Astrocyte (in vitro differentiated cells and primary cell): Measurements from ENCODE around the gene GRK6. TPM values are rescaled to one million over a fixed set of nuclear protein-coding genes. Genes with fewer than 3 reads are reported as not detected.

Source experiments
- DNase-seq: peaks from one replicate; pipeline ENCODE4 v3.0.0-alpha.2; 2010; ENCODE audit warnings: low read depth
- FAIRE-seq: peaks from 2 replicates; lab custom pipeline; 2011; peaks lifted over from hg19 to GRCh38; lab: Jason Lieb, UNC
- H2AFZ ChIP-seq: 2 replicates; pipeline ENCODE4 v1.6.0; 2012; ENCODE audit warnings: low read depth, low read length, inconsistent platforms
- H3K27ac ChIP-seq: 2 replicates; pipeline ENCODE4 v1.5.1; 2011; ENCODE audit warnings: low read depth, low read length, inconsistent platforms
- H3K27me3 ChIP-seq: 2 replicates; pipeline ENCODE4 v1.6.0; 2011; ENCODE audit warnings: low read length, inconsistent platforms; ENCODE audit not compliant: insufficient read depth
- H3K36me3 ChIP-seq: 2 replicates; pipeline ENCODE4 v1.5.1; 2011; ENCODE audit warnings: low read length, inconsistent platforms; ENCODE audit not compliant: insufficient read depth
- H3K4me1 ChIP-seq: 2 replicates; pipeline ENCODE4 v1.5.1; 2011; ENCODE audit warnings: low read length, inconsistent platforms; ENCODE audit not compliant: insufficient read depth
- H3K4me2 ChIP-seq: 2 replicates; pipeline ENCODE4 v1.6.0; 2012; ENCODE audit warnings: low read length, inconsistent platforms
- H3K4me3 ChIP-seq: 2 replicates; pipeline ENCODE4 v1.5.1; 2011; ENCODE audit warnings: low read depth, mild to moderate bottlenecking, low read length, inconsistent platforms; ENCODE audit not compliant: insufficient read depth
- H3K79me2 ChIP-seq: 2 replicates; pipeline ENCODE4 v1.6.0; 2012; ENCODE audit warnings: mild to moderate bottlenecking, low read length, inconsistent platforms; ENCODE audit not compliant: insufficient read depth
- H3K9ac ChIP-seq: 2 replicates; pipeline ENCODE4 v1.6.0; 2012; ENCODE audit warnings: mild to moderate bottlenecking, low read length, inconsistent platforms
- H3K9me3 ChIP-seq: 2 replicates; pipeline ENCODE4 v1.5.1; 2012; ENCODE audit warnings: low read depth, mild to moderate bottlenecking, low read length, inconsistent platforms; ENCODE audit not compliant: insufficient read depth
- H4K20me1 ChIP-seq: 2 replicates; pipeline ENCODE4 v1.6.0; 2012; ENCODE audit warnings: low read length, inconsistent platforms; ENCODE audit not compliant: insufficient read depth
- H3K27ac Mint-ChIP-seq: one replicate; pipeline ENCODE4 v1.8.0; 2021; ENCODE audit warnings: mild to moderate bottlenecking, mixed read lengths; ENCODE audit not compliant: unreplicated experiment
- H3K27me3 Mint-ChIP-seq: one replicate; pipeline ENCODE4 v1.8.0; 2021; ENCODE audit warnings: low read depth, mixed read lengths; ENCODE audit not compliant: unreplicated experiment
- H3K36me3 Mint-ChIP-seq: one replicate; pipeline ENCODE4 v1.8.0; 2021; ENCODE audit warnings: low read depth, mixed read lengths; ENCODE audit not compliant: unreplicated experiment
- H3K4me1 Mint-ChIP-seq: one replicate; pipeline ENCODE4 v1.8.0; 2021; ENCODE audit warnings: low read depth, mixed read lengths; ENCODE audit not compliant: unreplicated experiment
- H3K4me3 Mint-ChIP-seq: one replicate; pipeline ENCODE4 v1.8.0; 2021; ENCODE audit warnings: mild to moderate bottlenecking, moderate library complexity, mixed read lengths; ENCODE audit not compliant: unreplicated experiment
- H3K9me3 Mint-ChIP-seq: one replicate; pipeline ENCODE4 v1.8.0; 2021; ENCODE audit warnings: mild to moderate bottlenecking, mixed read lengths; ENCODE audit not compliant: unreplicated experiment
- EZH2 ChIP-seq: IDR thresholded peaks from 2 replicates; pipeline ENCODE4 v1.6.1; 2012; ENCODE audit warnings: mild to moderate bottlenecking, low read length, inconsistent platforms; ENCODE audit not compliant: insufficient read depth
- total RNA-seq: library from RNA; stranded (reverse); gene quantifications from 2 replicates; pipeline ENCODE4 v1.2.1, GENCODE V29; 2021
- TF ChIP-seq, protein P1 (sequence below): IDR thresholded peaks from 2 replicates; pipeline ENCODE4 v1.5.1; 2011; ENCODE audit warnings: low read depth, mild to moderate bottlenecking, inconsistent platforms, low read length, moderate library complexity; ENCODE audit not compliant: insufficient read depth

Gene GRK6
- total RNA-seq, 1 donor from 2014 or later, result 25.9 TPM

DNA sequence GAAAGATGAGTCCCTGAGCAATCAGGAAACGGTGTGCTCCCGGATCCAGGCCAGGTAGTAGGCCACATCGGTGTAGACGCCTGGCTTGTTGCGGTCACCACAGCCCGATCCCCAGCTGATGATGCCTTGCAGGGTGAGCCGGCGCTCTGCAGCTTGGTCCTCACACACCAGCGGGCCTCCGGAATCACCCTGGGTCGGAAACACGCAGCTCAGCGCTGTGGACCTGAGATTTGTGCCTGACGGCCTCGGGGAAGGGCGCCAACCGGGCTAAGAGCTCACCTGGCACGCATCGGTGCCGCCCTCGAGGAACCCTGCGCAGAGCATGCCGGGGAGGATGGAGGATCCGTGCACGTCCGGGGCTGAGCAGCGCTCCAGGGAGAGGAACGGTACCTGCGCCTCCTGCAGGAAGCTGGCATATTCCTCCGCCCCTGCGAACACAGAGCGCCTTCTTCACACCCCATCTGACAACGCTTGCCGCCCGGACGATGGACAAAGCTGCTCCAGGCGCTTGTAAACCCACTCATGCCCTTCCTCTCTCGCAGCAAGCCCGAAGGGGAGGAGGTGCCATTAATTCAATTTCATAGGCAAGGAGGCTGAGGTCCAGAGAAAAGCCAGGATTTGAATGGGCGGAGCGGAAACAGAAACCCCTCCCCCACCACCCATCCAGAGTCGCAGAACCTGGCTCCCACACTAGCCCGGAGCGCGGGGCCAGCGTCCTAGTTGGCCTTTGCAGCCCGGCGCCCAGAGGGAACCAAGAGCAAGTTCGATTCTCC lies 24.0 kb upstream of the GRK6 start:
- peaks cover 38% of the 10 kb centered on the region for H3K27me3 ChIP-seq
- no peaks in the 10 kb centered on the region for H3K79me2 ChIP-seq
- TF ChIP-seq EZH2, result peak; percentile 59
- TF ChIP-seq, protein P1, sequence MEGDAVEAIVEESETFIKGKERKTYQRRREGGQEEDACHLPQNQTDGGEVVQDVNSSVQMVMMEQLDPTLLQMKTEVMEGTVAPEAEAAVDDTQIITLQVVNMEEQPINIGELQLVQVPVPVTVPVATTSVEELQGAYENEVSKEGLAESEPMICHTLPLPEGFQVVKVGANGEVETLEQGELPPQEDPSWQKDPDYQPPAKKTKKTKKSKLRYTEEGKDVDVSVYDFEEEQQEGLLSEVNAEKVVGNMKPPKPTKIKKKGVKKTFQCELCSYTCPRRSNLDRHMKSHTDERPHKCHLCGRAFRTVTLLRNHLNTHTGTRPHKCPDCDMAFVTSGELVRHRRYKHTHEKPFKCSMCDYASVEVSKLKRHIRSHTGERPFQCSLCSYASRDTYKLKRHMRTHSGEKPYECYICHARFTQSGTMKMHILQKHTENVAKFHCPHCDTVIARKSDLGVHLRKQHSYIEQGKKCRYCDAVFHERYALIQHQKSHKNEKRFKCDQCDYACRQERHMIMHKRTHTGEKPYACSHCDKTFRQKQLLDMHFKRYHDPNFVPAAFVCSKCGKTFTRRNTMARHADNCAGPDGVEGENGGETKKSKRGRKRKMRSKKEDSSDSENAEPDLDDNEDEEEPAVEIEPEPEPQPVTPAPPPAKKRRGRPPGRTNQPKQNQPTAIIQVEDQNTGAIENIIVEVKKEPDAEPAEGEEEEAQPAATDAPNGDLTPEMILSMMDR, result peak; percentile 27
- no peak overlapping the region for H3K27ac ChIP-seq
- H3K9ac ChIP-seq, result no peak overlapping the region
- FAIRE-seq (no peak), DNase-seq (peak; percentile 42)
- peak overlapping the region; percentile 62 for H2AFZ ChIP-seq
- H3K27ac Mint-ChIP-seq, result peak overlapping the region; percentile 75
- H3K36me3 Mint-ChIP-seq, result no peaks in the 10 kb centered on the region
- no peaks in the 10 kb centered on the region for H4K20me1 ChIP-seq
- H3K36me3 ChIP-seq, result no peaks in the 10 kb centered on the region
- no peaks in the 10 kb centered on the region for H3K4me1 Mint-ChIP-seq
- H3K4me3 Mint-ChIP-seq, result peak overlapping the region; percentile 84
- no peaks in the 10 kb centered on the region for H3K9me3 ChIP-seq
- H3K4me1 ChIP-seq, result peaks cover 30% of the 10 kb centered on the region
- no peaks in the 10 kb centered on the region for H3K9me3 Mint-ChIP-seq
- H3K4me2 ChIP-seq, result peak overlapping the region; percentile 99
- H3K4me3 ChIP-seq, result peak overlapping the region; percentile 56
- peaks cover 53% of the 10 kb centered on the region for H3K27me3 Mint-ChIP-seq

DNA sequence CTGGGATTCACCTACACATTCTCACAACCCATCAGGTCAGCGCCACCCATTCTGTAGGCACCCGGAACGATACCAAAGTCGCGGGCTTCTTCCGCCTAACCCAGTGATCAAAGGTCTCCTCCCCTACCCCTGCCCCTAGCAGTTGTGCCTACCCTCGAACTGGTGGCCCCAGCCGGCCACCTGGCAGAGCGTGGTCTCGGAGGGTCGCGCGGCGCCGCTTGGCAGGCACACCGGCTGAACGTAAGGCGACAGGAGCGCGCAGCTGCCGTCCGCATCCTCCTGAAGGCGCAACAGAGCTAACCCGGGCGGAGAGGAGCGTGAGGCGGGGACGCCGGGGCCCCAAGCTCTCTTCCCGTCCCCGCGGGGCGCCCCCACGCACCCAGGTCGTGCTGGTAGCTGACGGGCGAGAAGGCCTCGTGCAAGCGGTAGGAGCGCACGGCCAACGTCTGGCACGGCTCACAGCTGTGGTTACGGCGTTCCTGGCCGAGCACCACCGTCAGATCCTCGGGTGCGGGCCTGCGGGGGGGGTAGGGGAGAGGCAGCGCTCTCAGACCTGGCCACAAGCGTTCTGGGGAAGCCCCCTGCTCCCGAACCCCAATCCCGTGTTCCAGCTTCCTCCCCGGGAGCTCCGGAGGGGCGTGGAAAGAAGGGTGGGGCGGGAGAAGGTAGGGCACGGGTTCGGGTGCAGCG lies 23.2 kb upstream of the GRK6 start:
- Mint-ChIP-seq H3K27me3 (peaks cover 53% of the 10 kb centered on the region), H3K4me3 (peak overlapping the region; percentile 84), H3K9me3 (no peaks in the 10 kb centered on the region), H3K36me3 (no peaks in the 10 kb centered on the region), H3K27ac (no peak overlapping the region), H3K4me1 (no peaks in the 10 kb centered on the region)
- Histone ChIP-seq H3K9ac (peak overlapping the region; percentile 60), H3K9me3 (no peaks in the 10 kb centered on the region), H3K36me3 (no peaks in the 10 kb centered on the region), H3K79me2 (no peaks in the 10 kb centered on the region), H3K4me2 (peak overlapping the region; percentile 99), H3K4me1 (peaks cover 30% of the 10 kb centered on the region), H4K20me1 (no peaks in the 10 kb centered on the region), H3K27ac (no peak overlapping the region), H3K4me3 (peak overlapping the region; percentile 56), H3K27me3 (peaks cover 38% of the 10 kb centered on the region), H2AFZ (peak overlapping the region; percentile 96)
- TF ChIP-seq, protein P1, result no peak
- peak; percentile 80 for TF ChIP-seq EZH2
- DNase-seq (no peak), FAIRE-seq (no peak)
